ENCODE data around the gene GABBR2. TPM values are rescaled to one million over a fixed set of nuclear protein-coding genes. Genes with fewer than 3 reads are reported as not detected.
A peak's percentile ranks its signal among the peaks of the same experiment; 100 is the strongest.
"Not testable (repeated sequence)": the region's sequence is repeated elsewhere in the genome, so short reads cannot be mapped to it uniquely, and the experiment has no call there.

Gene GABBR2
- total RNA-seq, 2 donors from 2014 or later, result not detected

- H3K36me3 Mint-ChIP-seq, result no peaks in the 10 kb centered on the region
- H3K9me3 Mint-ChIP-seq, result peaks cover 4% of the 10 kb centered on the region in 2 donors
- DNase-seq (ENCODE audit: low spot score in 2 of 2) (no peak), ATAC-seq (peak; percentile 4 to 26)
- H3K27ac Mint-ChIP-seq, result no peak overlapping the region
Observed at GRCh38 chr9:98657897-98658296, 50.8 kb downstream of the GABBR2 start.

GRCh38 chr9:98656511-98656910 is 52.2 kb downstream of the GABBR2 start:
- Mint-ChIP-seq H3K36me3 (no peaks in the 10 kb centered on the region), H3K27ac (no peak overlapping the region), H3K9me3 (peaks cover 4% of the 10 kb centered on the region in 2 donors)
- no peak for ATAC-seq
- DNase-seq (ENCODE audit: low spot score in 2 of 2), result no peak

DNA sequence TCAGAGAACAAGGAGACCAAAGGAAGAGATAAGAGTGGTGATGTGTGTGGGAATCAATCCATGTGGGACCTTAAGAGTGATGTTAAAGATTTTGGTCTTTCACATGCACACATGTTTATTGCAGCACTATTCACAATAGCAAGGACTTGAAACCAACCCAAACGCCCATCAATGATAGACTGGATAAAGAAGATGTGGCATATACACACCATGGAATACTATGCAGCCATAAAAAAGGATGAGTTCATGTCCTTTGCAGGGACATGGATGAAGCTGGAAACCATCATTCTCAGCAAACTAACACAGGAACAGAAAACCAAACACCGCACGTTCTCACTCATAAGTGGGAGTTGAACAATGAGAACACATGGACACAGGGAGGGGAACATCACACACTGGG is 53.3 kb downstream of the GABBR2 start:
- not testable (repeated sequence) for H3K9me3 Mint-ChIP-seq; ATAC-seq; DNase-seq (ENCODE audit: low spot score in 2 of 2); H3K27ac Mint-ChIP-seq; H3K36me3 Mint-ChIP-seq

DNA sequence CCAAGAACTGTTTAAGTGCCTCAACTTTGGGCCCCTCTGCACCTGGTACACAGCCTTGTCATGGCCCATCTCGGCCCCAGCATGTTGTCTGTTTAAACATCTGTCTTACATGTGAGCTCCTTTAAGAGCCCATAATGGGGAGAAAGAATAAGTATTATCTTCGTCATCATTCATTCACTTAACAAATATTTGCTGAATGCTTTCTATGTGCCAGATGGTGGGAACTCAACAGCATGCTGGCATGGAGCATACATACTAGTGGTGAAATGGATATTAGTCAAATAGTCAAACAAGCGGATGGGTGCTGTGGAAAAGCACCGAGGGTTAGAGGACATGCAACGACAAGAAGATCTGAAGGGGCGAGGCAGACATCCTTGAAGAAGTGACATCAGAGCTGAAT is 54.5 kb downstream of the GABBR2 start:
- DNase-seq (ENCODE audit: low spot score in 2 of 2) (no peak), ATAC-seq (no peak)
- Mint-ChIP-seq H3K36me3 (no peaks in the 10 kb centered on the region), H3K27ac (no peak overlapping the region), H3K9me3 (peaks cover 4% of the 10 kb centered on the region in 2 donors)

GRCh38 chr9:98652741-98653140 is 56.0 kb downstream of the GABBR2 start:
- no peaks in the 10 kb centered on the region for H3K36me3 Mint-ChIP-seq
- ATAC-seq (no peak), DNase-seq (ENCODE audit: low spot score in 2 of 2) (no peak)
- peaks cover 4% of the 10 kb centered on the region in 2 donors for H3K9me3 Mint-ChIP-seq
- H3K27ac Mint-ChIP-seq, result no peak overlapping the region

DNA sequence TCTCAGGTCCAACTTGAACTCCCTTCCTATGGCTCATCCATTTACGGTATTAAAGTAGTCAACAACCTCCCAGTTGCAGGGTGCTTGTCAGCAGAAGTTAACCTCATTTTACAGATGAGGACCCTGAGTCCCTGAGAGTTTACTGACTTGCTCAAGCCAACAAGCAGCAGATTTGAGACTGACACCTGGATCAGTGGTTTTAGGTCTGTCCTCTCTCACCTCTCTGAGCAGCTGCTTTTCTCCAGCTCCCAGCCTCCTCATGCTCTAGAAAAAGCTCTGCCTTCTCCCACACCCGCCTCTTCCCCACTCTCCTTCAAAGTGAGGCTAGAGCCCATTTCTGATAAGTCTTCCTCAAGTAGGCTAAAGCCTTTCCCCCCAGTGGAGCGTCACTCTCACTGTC is 56.4 kb downstream of the GABBR2 start:
- peaks cover 4% of the 10 kb centered on the region in 2 donors for H3K9me3 Mint-ChIP-seq
- DNase-seq (ENCODE audit: low spot score in 2 of 2) (no peak), ATAC-seq (no peak)
- H3K36me3 Mint-ChIP-seq, result no peaks in the 10 kb centered on the region
- H3K27ac Mint-ChIP-seq, result no peak overlapping the region

GRCh38 chr9:98647236-98647635 is 61.5 kb downstream of the GABBR2 start:
- Mint-ChIP-seq H3K9me3 (peaks cover 0 to 4% of the 10 kb centered on the region in 2 donors), H3K36me3 (no peaks in the 10 kb centered on the region), H3K27ac (no peak overlapping the region)
- ATAC-seq, result no peak
- DNase-seq (ENCODE audit: low spot score in 2 of 2), result no peak

DNA sequence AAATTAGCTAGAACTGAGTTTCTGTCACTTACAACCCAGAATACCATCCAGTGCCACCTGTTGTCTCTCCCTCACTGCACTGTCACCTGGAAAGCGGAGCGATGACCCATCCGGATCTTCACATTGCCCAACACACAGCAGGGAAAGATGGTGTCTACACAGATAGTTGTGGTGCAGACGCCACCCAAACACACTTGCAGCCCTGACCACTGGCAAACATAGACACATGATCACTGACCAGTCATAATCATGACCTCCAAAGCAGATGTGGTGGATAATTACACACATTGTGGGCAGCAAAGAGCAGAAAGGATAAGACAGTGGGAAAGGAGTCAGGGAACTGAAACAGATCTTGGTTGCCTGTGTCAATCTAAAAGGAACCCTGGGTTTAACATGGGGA is 64.7 kb downstream of the GABBR2 start:
- H3K9me3 Mint-ChIP-seq, result peaks cover 0 to 4% of the 10 kb centered on the region in 2 donors
- DNase-seq (ENCODE audit: low spot score in 2 of 2), result no peak
- H3K27ac Mint-ChIP-seq, result peak overlapping the region in 1 of 2 donors; percentile 16
- ATAC-seq, result no peak
- no peaks in the 10 kb centered on the region for H3K36me3 Mint-ChIP-seq

DNA sequence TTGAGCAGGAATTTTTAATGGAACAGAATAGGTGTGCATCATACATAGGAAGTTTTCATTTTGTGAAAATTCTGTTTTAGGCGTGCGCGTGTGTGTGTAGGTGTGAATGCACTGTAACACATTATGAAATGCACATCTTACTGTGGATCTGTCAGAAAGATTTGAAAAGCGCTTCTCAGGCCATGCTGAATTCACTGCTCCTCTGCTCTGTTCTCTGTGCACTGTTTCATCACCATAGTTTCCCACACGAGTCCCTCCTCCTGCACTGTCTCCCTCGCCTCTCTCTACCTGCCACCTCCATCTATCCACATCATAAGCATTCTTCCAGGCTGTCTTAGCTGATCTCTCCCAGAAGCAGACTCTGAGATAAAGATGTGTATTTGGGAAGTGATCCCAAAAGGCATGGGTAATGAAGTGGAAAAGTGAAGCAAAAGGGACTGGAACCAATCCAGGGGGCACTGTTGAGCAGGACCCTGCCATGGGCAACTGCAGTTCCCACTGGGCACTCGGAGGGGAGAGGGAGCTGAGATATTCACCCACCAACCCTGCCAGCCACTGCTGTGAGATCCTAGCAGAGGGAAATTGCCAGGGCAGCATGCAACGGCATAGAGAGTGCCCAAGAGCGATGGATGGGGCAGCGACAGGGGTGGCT is 65.9 kb downstream of the GABBR2 start:
- DNase-seq (ENCODE audit: low spot score in 2 of 2), result no peak
- H3K27ac Mint-ChIP-seq, result no peak overlapping the region
- no peak for ATAC-seq
- H3K9me3 Mint-ChIP-seq, result peaks cover 0 to 4% of the 10 kb centered on the region in 2 donors
- H3K36me3 Mint-ChIP-seq, result no peaks in the 10 kb centered on the region

GRCh38 chr9:98641695-98642094 is 67.0 kb downstream of the GABBR2 start:
- DNase-seq (ENCODE audit: low spot score in 2 of 2) (no peak), ATAC-seq (no peak)
- Mint-ChIP-seq H3K27ac (no peak overlapping the region), H3K9me3 (peaks cover 0 to 4% of the 10 kb centered on the region in 2 donors), H3K36me3 (no peaks in the 10 kb centered on the region)

- ATAC-seq (no peak), DNase-seq (ENCODE audit: low spot score in 2 of 2) (no peak)
- Mint-ChIP-seq H3K27ac (no peak overlapping the region), H3K36me3 (no peaks in the 10 kb centered on the region), H3K9me3 (peaks cover 4 to 6% of the 10 kb centered on the region in 2 donors)
Observed at GRCh38 chr9:98640394-98640793, 68.3 kb downstream of the GABBR2 start.

DNA sequence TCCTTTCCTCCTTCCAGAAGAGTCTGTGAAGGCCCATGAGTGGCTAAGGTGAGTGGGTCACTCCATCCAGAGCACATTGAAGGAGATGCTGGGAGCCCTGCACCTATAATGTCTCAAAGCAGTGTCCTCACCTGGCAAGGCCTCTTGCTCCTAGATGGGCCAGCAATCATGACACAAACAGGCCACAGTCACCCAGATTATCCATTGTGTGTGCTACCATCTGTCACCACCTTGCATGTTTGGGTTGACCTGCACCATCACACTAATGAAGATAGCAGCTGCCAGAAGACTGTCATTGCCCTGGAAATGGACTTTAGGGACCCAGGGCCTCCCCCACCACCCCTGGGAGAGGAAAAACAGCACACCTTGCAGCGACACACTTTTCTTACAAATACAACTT is 69.6 kb downstream of the GABBR2 start:
- peaks cover 3 to 7% of the 10 kb centered on the region in 2 donors for H3K9me3 Mint-ChIP-seq
- DNase-seq (ENCODE audit: low spot score in 2 of 2) (no peak), ATAC-seq (no peak)
- H3K36me3 Mint-ChIP-seq, result no peaks in the 10 kb centered on the region
- H3K27ac Mint-ChIP-seq, result no peak overlapping the region

- Mint-ChIP-seq H3K36me3 (no peaks in the 10 kb centered on the region), H3K27ac (no peak overlapping the region), H3K9me3 (peaks cover 0 to 7% of the 10 kb centered on the region in 2 donors)
- ATAC-seq, result no peak
- no peak for DNase-seq (ENCODE audit: low spot score in 2 of 2)
Observed at GRCh38 chr9:98637381-98637780, 71.4 kb downstream of the GABBR2 start.

GRCh38 chr9:98635374-98635773 is 73.4 kb downstream of the GABBR2 start:
- Mint-ChIP-seq H3K27ac (no peak overlapping the region), H3K9me3 (peaks cover 0 to 7% of the 10 kb centered on the region in 2 donors), H3K36me3 (no peaks in the 10 kb centered on the region)
- no peak for DNase-seq (ENCODE audit: low spot score in 2 of 2)
- ATAC-seq, result no peak

- DNase-seq (ENCODE audit: low spot score in 2 of 2), result no peak
- no peak overlapping the region for H3K27ac Mint-ChIP-seq
- H3K9me3 Mint-ChIP-seq, result peaks cover 0 to 7% of the 10 kb centered on the region in 2 donors
- H3K36me3 Mint-ChIP-seq, result no peaks in the 10 kb centered on the region
- no peak for ATAC-seq
Observed at GRCh38 chr9:98634685-98635336, 73.9 kb downstream of the GABBR2 start.

DNA sequence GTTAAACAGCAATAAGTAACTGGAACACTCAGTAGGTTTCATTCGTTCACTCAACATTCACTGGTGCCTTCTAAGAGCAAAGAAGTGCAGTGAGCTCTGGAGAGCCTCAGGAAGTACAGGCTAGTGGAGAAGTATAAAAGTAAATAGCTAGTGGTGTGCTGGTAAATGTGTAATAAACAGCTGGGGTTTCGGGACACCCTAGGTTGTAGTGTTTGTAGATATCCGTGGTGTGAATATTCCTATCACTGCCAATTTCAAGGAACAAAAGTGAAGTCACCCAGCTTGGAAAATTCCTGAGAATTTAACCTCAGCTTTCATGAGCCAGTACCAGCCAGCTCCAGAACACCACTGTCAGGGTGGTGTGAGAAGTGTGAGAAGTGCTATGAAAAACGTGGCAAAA is 75.9 kb downstream of the GABBR2 start:
- ATAC-seq (no peak), DNase-seq (ENCODE audit: low spot score in 2 of 2) (no peak)
- H3K36me3 Mint-ChIP-seq, result no peaks in the 10 kb centered on the region
- H3K27ac Mint-ChIP-seq, result no peak overlapping the region
- peaks cover 0 to 7% of the 10 kb centered on the region in 2 donors for H3K9me3 Mint-ChIP-seq

- no peaks in the 10 kb centered on the region for H3K36me3 Mint-ChIP-seq
- H3K27ac Mint-ChIP-seq, result no peak overlapping the region
Observed at GRCh38 chr9:98627296-98627695, 81.4 kb downstream of the GABBR2 start.

DNA sequence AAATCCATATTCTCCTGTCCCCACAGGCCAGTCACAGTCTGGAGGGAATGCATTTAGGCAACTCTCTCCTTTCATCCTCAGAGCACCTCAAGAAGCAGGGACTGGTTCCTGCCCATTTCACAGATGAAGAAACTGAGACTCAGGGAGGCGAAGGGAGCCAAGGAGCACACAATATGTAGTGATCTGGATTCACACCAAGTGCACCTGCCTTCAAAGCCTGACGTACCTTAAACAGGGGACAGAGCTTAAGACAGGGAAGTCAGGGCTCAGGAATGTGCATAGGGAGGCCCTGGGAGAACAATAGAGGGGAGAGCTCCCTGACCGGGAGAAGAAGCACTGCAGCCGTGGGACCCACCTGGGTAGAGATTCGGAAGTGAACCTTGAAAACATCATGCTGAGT is 83.0 kb downstream of the GABBR2 start:
- H3K36me3 Mint-ChIP-seq, result no peaks in the 10 kb centered on the region
- DNase-seq (ENCODE audit: low spot score in 2 of 2) (no peak), ATAC-seq (no peak)
- no peaks in the 10 kb centered on the region for H3K9me3 Mint-ChIP-seq
- no peak overlapping the region for H3K27ac Mint-ChIP-seq

More at GRCh38 chr9:98627296-98627695, 81.4 kb downstream of the GABBR2 start:
- DNase-seq (ENCODE audit: low spot score in 2 of 2) (no peak), ATAC-seq (no peak)
- H3K9me3 Mint-ChIP-seq, result no peaks in the 10 kb centered on the region
